SK-N-SH treated with all-trans-retinoic acid at 6 μM for 48 hours (cell line): ENCODE results near the gene ZSCAN16.

Experiments
- CSRNP3 ChIP-seq: fragments of 250-450 bp; sonication (Bioruptor Pico); IDR thresholded peaks from 2 replicates; pipeline ENCODE4 v1.5.1; 2021; ENCODE audit warnings: mild to moderate bottlenecking, moderate library complexity
- OSR1 ChIP-seq: fragments of 250-450 bp; sonication (Bioruptor Pico); IDR thresholded peaks from 2 replicates; pipeline ENCODE4 v1.8.0; 2022; ENCODE audit warnings: moderate library complexity, mild to moderate bottlenecking, inconsistent platforms
- PATZ1 ChIP-seq: fragments of 250-450 bp; sonication (Bioruptor Pico); IDR thresholded peaks from 2 replicates; pipeline ENCODE4 v1.8.0; 2020; ENCODE audit warnings: mild to moderate bottlenecking, moderate library complexity, borderline replicate concordance
- SNAI2 ChIP-seq: fragments of 250-450 bp; sonication (Bioruptor Pico); IDR thresholded peaks from 2 replicates; pipeline ENCODE4 v1.5.0; 2020; ENCODE audit warnings: mild to moderate bottlenecking, moderate library complexity
- ZFP3 ChIP-seq: fragments of 250-450 bp; sonication (Bioruptor Pico); IDR thresholded peaks from 2 replicates; pipeline ENCODE4 v1.5.0; 2020; ENCODE audit warnings: mild to moderate bottlenecking, moderate library complexity
- ZFP30 ChIP-seq: fragments of 450-650 bp; formaldehyde crosslinking; IDR thresholded peaks from 2 replicates; pipeline ENCODE4 v1.5.0; 2022; ENCODE audit warnings: mild to moderate bottlenecking, moderate library complexity

DNA sequence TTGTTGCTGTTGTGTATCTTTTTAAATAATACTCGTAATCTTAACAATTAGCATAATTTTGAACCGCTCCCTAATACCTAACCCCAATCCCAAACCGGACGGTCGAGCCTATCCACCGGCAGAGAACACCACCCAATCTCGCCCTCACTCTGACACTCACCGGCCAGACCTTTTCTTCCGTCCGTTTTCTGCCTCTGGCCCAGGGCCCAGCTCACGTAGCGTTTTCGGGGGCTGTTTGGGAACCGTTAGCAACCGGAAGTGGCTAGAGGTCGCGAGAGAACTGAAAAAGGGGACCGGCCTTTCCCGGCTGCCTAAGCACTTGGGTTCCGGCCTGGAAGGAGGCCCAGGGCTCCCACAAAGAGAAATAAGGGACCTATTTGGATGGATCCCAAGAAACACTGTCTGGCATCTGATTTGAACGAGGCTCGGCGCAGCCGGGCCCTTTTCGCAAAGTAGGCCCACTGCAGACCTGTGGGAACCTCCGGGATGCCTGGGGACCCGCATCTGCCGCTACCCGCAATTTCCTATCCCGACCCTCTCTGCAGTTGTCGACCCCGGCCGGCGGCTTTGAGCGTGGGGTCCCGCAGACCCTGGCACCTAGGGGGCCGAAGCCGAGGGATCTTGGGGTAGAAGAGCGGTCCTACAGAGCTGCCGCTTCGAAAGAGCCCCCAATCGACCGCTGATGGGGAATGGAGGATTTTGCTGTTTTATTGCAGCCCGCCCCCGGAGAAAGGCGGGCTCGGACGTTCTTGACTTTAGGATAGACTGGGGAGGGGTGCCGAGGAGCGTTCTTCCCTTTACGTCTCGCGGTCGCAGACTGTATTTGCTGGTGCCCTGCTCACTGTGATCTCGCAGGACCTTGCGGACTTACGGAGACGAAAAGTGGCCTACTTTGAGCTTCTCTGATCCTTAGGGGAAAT is 12.4 kb downstream of the ZSCAN16 start:
- TF ChIP-seq OSR1 (CRISPR knock-in tag) (no peak), PATZ1 (peak; percentile 11; the same call in 1 of the 2 replicates), ZFP3 (CRISPR knock-in tag) (peak; percentile 57; the same call in 1 of the 2 replicates), ZFP30 (CRISPR knock-in tag) (no peak), CSRNP3 (CRISPR knock-in tag) (no peak), SNAI2 (no peak)
